ENCODE results near the gene HOXA6.

GRCh38 chr7:27097686-27098577 lies 49.6 kb downstream of the HOXA6 start:
- no peak for TF ChIP-seq CTCF (IDR thresholded peaks at IDR 0.05; ENCODE audit: insufficient read depth, low read length)
- no peak for TF ChIP-seq POLR2AphosphoS5 (IDR thresholded peaks at IDR 0.05; ENCODE audit: low read depth)
- TF ChIP-seq REST (IDR thresholded peaks at IDR 0.05; ENCODE audit: insufficient replicate concordance, low read depth) = no peak
